ENCODE measurements around the gene GBP1. TPM values are rescaled to one million over a fixed set of nuclear protein-coding genes. Genes with fewer than 3 reads are reported as not detected.

Gene GBP1
- total RNA-seq, 1 experiment from 2014 or later, result 0.15 TPM

DNA sequence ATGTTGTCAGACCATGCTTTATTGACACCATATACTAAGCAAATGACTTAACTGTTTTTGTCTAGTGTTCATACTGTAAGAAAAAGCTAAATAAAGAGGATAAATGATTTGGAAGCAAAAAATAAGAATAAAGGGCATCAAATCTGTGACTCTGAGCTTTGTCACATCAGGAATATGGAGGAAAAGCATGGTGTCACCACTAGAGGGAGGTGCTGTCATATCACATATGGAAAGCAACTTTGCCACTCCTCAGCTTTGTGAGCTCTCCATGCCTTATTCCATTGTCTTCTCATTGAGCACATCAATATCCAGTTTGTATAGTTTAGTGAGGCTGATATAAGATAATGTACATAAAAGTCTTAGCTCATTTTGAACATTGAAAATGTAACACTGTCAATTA, 20.8 kb upstream of the GBP1 start:
- no peaks in the 10 kb centered on the region for H3K27me3 ChIP-seq (ENCODE audit: insufficient read depth, low read length)

DNA sequence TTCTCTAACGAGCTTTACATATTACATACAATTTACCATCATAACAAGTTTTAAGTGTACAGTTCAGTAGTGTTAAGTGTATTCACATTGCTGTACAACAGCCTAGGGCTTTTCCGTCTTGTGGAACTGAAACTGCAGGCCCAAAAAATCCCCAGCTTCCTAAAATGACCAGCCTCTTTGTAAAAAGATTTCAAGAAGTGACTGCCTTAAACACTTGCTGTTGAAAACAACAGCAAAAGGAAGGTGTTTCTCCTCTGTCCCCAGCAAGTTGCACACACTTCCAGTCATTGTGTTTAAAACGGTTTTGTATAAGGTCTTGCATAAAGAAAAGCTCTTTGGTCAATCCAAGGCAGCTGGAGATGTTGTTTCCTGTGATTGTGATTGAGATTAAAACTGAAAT, 16.0 kb upstream of the GBP1 start:
- H3K27me3 ChIP-seq (ENCODE audit: insufficient read depth, low read length), result no peaks in the 10 kb centered on the region
- no peak overlapping the region for H3K27ac ChIP-seq (ENCODE audit: low read depth, low read length)
- BruUV-seq (replicated peaks), result no TSS peak
- H3K9me2 ChIP-seq (ENCODE audit: insufficient read depth), result no peaks in the 10 kb centered on the region
- H3K4me1 ChIP-seq (ENCODE audit: control insufficient read depth in 1 of 2, insufficient read depth in 2 of 2, low read length in 2 of 2), result no peaks in the 10 kb centered on the region
- ChIA-PET CTCF (no interaction called here), RAD21 (ENCODE audit: low non-redundant PET in 1 of 2, low total read pairs in 2 of 2, uncharacterized antibody in 2 of 2, unreplicated experiment in 2 of 2) (no interaction called here), POLR2A (no interaction called here)
- no peak for DNase-seq (ENCODE audit: low read depth, low spot score)
- H4K20me1 ChIP-seq (ENCODE audit: insufficient read depth), result no peaks in the 10 kb centered on the region
- H2AFZ ChIP-seq (ENCODE audit: low read depth, low read length, poor library complexity, severe bottlenecking), result no peak overlapping the region
- intact Hi-C loops (cut with micrococcal nuclease), result no loop called here
- no peak overlapping the region for H3K4me2 ChIP-seq (ENCODE audit: low read length)
- no peak overlapping the region for H3K9ac ChIP-seq (ENCODE audit: low read length)
- H3K9me3 ChIP-seq (ENCODE audit: control insufficient read depth in 1 of 2, insufficient read depth in 1 of 2, low read depth in 1 of 2, low read length in 2 of 2), result no peaks in the 10 kb centered on the region
- no peak overlapping the region for H3K4me3 ChIP-seq (replicated peaks in 1 of 2; ENCODE audit: low read depth in 1 of 2, low read length in 2 of 2)
- no peaks in the 10 kb centered on the region for H3K36me3 ChIP-seq (ENCODE audit: control insufficient read depth in 1 of 2, insufficient read depth in 2 of 2, low read length in 2 of 2)
- ATAC-seq, result no peak
- H3K79me2 ChIP-seq (ENCODE audit: insufficient read depth, low read length), result no peaks in the 10 kb centered on the region
- TF ChIP-seq YY1 (IDR thresholded peaks at IDR 0.05; ENCODE audit: extremely low read depth, insufficient replicate concordance, low read depth, low read length) (no peak), RAD21 (IDR thresholded peaks at IDR 0.05; ENCODE audit: low read depth) (no peak), SIN3A (IDR thresholded peaks at IDR 0.05; ENCODE audit: low read depth) (no peak), SP1 (IDR thresholded peaks at IDR 0.05; ENCODE audit: low read depth) (no peak), EGR1 (IDR thresholded peaks at IDR 0.05; ENCODE audit: low read depth) (no peak), TCF7L2 (IDR thresholded peaks at IDR 0.05; ENCODE audit: borderline replicate concordance, extremely low read depth, insufficient read depth, insufficient read length) (no peak), CBX3 (IDR thresholded peaks at IDR 0.05; ENCODE audit: low read depth) (no peak), POLR2AphosphoS5 (IDR thresholded peaks at IDR 0.05; ENCODE audit: low read depth, low read length) (no peak), JUND (IDR thresholded peaks at IDR 0.05) (no peak), EZH2 (IDR thresholded peaks at IDR 0.05) (no peak), ZNF274 (IDR thresholded peaks at IDR 0.05; ENCODE audit: low read depth, low read length) (no peak), SRF (IDR thresholded peaks at IDR 0.05; ENCODE audit: low read depth) (no peak)
- TF ChIP-seq, protein P1, sequence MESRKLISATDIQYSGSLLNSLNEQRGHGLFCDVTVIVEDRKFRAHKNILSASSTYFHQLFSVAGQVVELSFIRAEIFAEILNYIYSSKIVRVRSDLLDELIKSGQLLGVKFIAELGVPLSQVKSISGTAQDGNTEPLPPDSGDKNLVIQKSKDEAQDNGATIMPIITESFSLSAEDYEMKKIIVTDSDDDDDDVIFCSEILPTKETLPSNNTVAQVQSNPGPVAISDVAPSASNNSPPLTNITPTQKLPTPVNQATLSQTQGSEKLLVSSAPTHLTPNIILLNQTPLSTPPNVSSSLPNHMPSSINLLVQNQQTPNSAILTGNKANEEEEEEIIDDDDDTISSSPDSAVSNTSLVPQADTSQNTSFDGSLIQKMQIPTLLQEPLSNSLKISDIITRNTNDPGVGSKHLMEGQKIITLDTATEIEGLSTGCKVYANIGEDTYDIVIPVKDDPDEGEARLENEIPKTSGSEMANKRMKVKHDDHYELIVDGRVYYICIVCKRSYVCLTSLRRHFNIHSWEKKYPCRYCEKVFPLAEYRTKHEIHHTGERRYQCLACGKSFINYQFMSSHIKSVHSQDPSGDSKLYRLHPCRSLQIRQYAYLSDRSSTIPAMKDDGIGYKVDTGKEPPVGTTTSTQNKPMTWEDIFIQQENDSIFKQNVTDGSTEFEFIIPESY (IDR thresholded peaks at IDR 0.05; ENCODE audit: extremely low read depth, insufficient replicate concordance, low read length), result no peak
- TF ChIP-seq, protein P2, sequence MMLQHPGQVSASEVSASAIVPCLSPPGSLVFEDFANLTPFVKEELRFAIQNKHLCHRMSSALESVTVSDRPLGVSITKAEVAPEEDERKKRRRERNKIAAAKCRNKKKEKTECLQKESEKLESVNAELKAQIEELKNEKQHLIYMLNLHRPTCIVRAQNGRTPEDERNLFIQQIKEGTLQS (IDR thresholded peaks at IDR 0.05), result no peak

More for the DNA sequence above, 20.8 kb upstream of the GBP1 start:
- no peak overlapping the region for H3K4me2 ChIP-seq (ENCODE audit: low read length)
- no peaks in the 10 kb centered on the region for H3K36me3 ChIP-seq (ENCODE audit: control insufficient read depth in 1 of 2, insufficient read depth in 2 of 2, low read length in 2 of 2)
- no peaks in the 10 kb centered on the region for H3K79me2 ChIP-seq (ENCODE audit: insufficient read depth, low read length)
- no peaks in the 10 kb centered on the region for H3K9me3 ChIP-seq (ENCODE audit: control insufficient read depth in 1 of 2, insufficient read depth in 1 of 2, low read depth in 1 of 2, low read length in 2 of 2)
- BruUV-seq (replicated peaks), result no TSS peak
- intact Hi-C loops (cut with micrococcal nuclease), result loop anchor here (1.0 to 2.0 kb wide), 3 partner anchors 87 to 369 kb away; no protein-coding TSS in a partner anchor
- no peak overlapping the region for H3K4me3 ChIP-seq (replicated peaks in 1 of 2; ENCODE audit: low read depth in 1 of 2, low read length in 2 of 2)
- ChIA-PET POLR2A (interaction anchor here (1.0 kb wide), 1 partner anchor 273 kb away, joined by 6 read pairs; no protein-coding TSS in a partner anchor), CTCF (interaction anchor here (0.6 to 3.6 kb wide), 17 partner anchors 17 to 369 kb away, joined by 3 to 46 read pairs (median 5); no protein-coding TSS in a partner anchor), RAD21 (ENCODE audit: low non-redundant PET in 1 of 2, low total read pairs in 2 of 2, uncharacterized antibody in 2 of 2, unreplicated experiment in 2 of 2) (interaction anchor here (0.7 to 1.1 kb wide), 7 partner anchors 64 to 369 kb away, joined by 3 to 5 read pairs (median 3); no protein-coding TSS in a partner anchor)
- H4K20me1 ChIP-seq (ENCODE audit: insufficient read depth), result no peaks in the 10 kb centered on the region
- TF ChIP-seq, protein P3, sequence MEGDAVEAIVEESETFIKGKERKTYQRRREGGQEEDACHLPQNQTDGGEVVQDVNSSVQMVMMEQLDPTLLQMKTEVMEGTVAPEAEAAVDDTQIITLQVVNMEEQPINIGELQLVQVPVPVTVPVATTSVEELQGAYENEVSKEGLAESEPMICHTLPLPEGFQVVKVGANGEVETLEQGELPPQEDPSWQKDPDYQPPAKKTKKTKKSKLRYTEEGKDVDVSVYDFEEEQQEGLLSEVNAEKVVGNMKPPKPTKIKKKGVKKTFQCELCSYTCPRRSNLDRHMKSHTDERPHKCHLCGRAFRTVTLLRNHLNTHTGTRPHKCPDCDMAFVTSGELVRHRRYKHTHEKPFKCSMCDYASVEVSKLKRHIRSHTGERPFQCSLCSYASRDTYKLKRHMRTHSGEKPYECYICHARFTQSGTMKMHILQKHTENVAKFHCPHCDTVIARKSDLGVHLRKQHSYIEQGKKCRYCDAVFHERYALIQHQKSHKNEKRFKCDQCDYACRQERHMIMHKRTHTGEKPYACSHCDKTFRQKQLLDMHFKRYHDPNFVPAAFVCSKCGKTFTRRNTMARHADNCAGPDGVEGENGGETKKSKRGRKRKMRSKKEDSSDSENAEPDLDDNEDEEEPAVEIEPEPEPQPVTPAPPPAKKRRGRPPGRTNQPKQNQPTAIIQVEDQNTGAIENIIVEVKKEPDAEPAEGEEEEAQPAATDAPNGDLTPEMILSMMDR (IDR thresholded peaks at IDR 0.05 in 2 of 3, conservative IDR thresholded peaks at IDR 0.05 in 1 of 3; ENCODE audit: borderline replicate concordance in 1 of 3, insufficient read depth in 1 of 3, low read depth in 2 of 3, low read length in 2 of 3), result peak; percentile 74 to 84 (median 82)
- TF ChIP-seq POLR2A (IDR thresholded peaks at IDR 0.05; ENCODE audit: borderline replicate concordance, extremely low read depth, insufficient read depth, insufficient read length) (no peak), RAD21 (IDR thresholded peaks at IDR 0.05; ENCODE audit: low read depth) (peak; percentile 88)
- H3K9me2 ChIP-seq (ENCODE audit: insufficient read depth), result no peaks in the 10 kb centered on the region
- H3K9ac ChIP-seq (ENCODE audit: low read length), result no peak overlapping the region
- no peaks in the 10 kb centered on the region for H3K4me1 ChIP-seq (ENCODE audit: control insufficient read depth in 1 of 2, insufficient read depth in 2 of 2, low read length in 2 of 2)
- no peak overlapping the region for H3K27ac ChIP-seq (ENCODE audit: low read depth, low read length)
- DNase-seq (ENCODE audit: low read depth, low spot score) (peak; percentile 40), ATAC-seq (peak; percentile 78)
- no peak overlapping the region for H2AFZ ChIP-seq (ENCODE audit: low read depth, low read length, poor library complexity, severe bottlenecking)

Measured in HCT116 (cell line).